Measurements from ENCODE around the gene ADAMTS8. TPM values are rescaled to one million over a fixed set of nuclear protein-coding genes. Genes with fewer than 3 reads are reported as not detected.

The ADAMTS8 gene
- total RNA-seq, 1 donor from 2014 or later, result 4.8 TPM

DNA sequence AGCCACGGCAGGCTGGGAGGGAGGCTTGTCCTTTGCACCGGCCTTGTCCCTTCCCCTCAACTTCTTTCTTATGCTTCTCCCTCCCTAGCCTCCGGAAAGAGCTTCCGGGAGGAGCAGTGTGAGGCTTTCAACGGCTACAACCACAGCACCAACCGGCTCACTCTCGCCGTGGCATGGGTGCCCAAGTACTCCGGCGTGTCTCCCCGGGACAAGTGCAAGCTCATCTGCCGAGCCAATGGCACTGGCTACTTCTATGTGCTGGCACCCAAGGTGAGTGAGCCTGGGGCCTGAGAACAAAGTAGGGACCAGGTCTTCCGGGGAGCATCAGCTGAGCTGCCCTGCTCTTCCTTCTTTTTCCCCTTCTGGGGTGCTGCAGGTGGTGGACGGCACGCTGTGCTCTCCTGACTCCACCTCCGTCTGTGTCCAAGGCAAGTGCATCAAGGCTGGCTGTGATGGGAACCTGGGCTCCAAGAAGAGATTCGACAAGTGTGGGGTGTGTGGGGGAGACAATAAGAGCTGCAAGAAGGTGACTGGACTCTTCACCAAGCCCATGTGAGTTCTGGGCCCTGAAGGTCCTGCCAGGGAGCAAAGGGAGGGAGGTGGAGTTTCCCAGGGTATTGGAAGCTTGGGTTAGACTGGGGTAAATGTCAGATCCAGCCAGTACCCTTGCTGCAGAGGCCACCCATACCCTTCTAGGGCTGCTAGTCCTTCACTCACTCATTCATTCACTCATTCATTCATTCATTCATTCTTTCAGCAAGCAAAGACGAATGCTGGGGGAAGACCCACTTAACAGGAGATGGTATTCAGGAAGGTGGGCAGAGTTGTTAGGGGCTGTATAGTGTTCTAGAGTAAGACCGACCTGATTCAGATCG, 42.7 kb upstream of the ADAMTS8 start:
- H3K4me1 Mint-ChIP-seq (ENCODE audit: unreplicated experiment), result no peaks in the 10 kb centered on the region
- no peak overlapping the region for H3K27ac Mint-ChIP-seq
- no peak for DNase-seq (ENCODE audit: extremely low spot score, unreplicated experiment)
- no peaks in the 10 kb centered on the region for H3K27me3 Mint-ChIP-seq
- H3K4me3 Mint-ChIP-seq, result no peak overlapping the region
- H3K36me3 Mint-ChIP-seq, result peaks cover 3% of the 10 kb centered on the region
- TF ChIP-seq, protein P1, sequence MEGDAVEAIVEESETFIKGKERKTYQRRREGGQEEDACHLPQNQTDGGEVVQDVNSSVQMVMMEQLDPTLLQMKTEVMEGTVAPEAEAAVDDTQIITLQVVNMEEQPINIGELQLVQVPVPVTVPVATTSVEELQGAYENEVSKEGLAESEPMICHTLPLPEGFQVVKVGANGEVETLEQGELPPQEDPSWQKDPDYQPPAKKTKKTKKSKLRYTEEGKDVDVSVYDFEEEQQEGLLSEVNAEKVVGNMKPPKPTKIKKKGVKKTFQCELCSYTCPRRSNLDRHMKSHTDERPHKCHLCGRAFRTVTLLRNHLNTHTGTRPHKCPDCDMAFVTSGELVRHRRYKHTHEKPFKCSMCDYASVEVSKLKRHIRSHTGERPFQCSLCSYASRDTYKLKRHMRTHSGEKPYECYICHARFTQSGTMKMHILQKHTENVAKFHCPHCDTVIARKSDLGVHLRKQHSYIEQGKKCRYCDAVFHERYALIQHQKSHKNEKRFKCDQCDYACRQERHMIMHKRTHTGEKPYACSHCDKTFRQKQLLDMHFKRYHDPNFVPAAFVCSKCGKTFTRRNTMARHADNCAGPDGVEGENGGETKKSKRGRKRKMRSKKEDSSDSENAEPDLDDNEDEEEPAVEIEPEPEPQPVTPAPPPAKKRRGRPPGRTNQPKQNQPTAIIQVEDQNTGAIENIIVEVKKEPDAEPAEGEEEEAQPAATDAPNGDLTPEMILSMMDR (conservative IDR thresholded peaks at IDR 0.05), result no peak
- no peaks in the 10 kb centered on the region for H3K9me3 Mint-ChIP-seq

DNA sequence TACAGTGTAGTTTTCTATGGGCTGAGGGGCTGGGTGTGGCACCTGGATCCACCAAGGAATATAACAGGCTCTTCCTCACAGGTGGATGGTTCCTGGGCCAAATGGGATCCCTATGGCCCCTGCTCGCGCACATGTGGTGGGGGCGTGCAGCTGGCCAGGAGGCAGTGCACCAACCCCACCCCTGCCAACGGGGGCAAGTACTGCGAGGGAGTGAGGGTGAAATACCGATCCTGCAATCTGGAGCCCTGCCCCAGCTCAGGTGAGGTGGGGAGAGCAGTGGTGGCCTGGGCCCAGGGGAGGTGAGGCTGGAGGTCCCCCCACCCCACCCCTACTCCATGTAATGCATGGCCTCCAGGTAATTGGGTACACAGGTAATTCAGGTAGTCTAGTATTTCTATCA, 40.8 kb upstream of the ADAMTS8 start:
- no peak overlapping the region for H3K4me3 Mint-ChIP-seq
- H3K36me3 Mint-ChIP-seq, result peaks cover 3% of the 10 kb centered on the region
- no peaks in the 10 kb centered on the region for H3K4me1 Mint-ChIP-seq (ENCODE audit: unreplicated experiment)
- no peaks in the 10 kb centered on the region for H3K27me3 Mint-ChIP-seq
- TF ChIP-seq, protein P1 (conservative IDR thresholded peaks at IDR 0.05), result no peak
- no peak for DNase-seq (ENCODE audit: extremely low spot score, unreplicated experiment)
- H3K27ac Mint-ChIP-seq, result no peak overlapping the region
- H3K9me3 Mint-ChIP-seq, result no peaks in the 10 kb centered on the region

DNA sequence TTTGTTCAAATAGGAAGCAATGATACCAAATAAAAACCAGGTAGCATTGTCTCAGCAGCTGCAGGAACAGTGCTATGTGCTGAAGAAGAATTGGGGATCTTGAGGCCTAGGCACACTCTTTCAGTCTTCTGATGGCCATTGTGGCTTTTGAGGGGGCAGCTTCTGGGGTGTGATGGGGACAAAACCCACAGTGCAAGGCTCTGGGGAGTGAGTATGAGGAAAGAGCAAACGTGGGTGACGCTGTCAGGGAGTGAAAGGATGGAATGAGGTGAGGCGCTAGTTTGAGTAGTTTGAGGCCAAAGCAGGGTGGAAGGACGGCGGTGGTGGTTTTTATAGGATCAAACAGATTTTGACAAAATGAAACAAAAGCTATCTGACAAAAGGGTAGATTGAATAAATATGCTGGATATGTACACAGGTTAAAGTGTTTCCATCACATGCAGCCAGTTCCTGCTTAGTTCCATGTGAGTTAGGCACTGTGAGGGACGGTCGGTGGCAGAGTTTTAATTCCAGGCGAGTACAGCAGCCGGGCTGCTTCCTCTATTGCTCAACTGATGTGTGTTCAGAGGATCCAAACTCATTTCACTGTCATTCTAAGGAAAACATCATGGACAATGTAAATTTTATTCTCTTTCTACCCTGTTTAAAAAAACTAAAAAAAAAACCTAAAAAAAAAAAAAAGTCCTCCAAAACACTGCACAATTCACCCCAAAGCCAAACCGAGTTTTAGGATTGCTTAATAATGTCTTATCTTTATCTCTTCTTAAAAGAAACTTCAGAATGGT, 38.9 kb upstream of the ADAMTS8 start:
- Mint-ChIP-seq H3K4me1 (ENCODE audit: unreplicated experiment) (no peaks in the 10 kb centered on the region), H3K27me3 (no peaks in the 10 kb centered on the region), H3K36me3 (peaks cover 3% of the 10 kb centered on the region), H3K27ac (no peak overlapping the region), H3K4me3 (no peak overlapping the region), H3K9me3 (no peaks in the 10 kb centered on the region)
- DNase-seq (ENCODE audit: extremely low spot score, unreplicated experiment), result no peak
- TF ChIP-seq, protein P1 (conservative IDR thresholded peaks at IDR 0.05), result no peak

DNA sequence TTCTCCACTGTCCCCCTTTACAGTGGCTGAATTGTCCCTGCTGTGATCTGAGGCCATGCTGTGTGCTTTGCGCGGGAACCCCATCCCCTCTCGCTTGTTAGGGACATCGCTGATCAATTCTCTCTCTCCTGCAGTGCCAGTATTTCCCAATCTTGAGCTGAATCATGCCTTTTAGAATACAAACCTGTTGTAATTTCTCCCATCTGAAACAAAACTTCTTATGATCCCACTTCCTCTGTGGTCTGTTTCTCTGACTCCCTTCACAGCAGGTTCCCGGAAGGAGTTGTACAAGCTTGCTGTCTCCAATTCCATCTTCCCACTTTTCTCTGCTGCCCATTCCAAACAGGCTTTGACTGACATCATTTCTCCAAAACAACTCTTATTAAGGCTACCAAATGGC, 36.9 kb upstream of the ADAMTS8 start:
- Mint-ChIP-seq H3K27me3 (peaks cover 2% of the 10 kb centered on the region), H3K9me3 (no peaks in the 10 kb centered on the region), H3K36me3 (peaks cover 3% of the 10 kb centered on the region), H3K4me1 (ENCODE audit: unreplicated experiment) (no peaks in the 10 kb centered on the region), H3K27ac (no peak overlapping the region), H3K4me3 (no peak overlapping the region)
- TF ChIP-seq, protein P1 (conservative IDR thresholded peaks at IDR 0.05), result no peak
- DNase-seq (ENCODE audit: extremely low spot score, unreplicated experiment), result no peak

DNA sequence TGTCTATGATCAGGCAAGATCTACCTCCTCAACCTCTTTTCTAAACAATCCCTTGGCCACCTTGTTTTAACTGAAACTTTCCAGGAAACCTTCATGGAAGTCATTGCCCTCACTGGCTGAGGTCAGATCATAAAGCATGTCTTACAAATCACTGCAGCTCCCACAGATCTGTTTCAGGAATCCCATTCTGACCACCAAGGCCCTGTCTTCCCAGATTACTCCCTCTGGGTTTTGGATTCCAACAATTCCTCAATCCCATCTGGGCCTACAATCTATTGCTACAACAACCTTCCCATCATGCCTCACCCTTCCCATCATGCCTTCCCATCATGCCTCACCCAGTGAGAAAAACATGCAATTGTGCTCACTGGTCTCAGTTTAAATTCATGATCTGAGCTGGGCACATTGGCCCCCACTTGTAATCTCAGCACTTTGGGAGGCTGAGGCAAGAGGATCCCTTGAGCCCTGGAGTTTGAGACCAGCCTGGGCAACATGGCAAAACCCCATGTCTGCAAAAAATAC, 35.9 kb upstream of the ADAMTS8 start:
- Mint-ChIP-seq H3K27ac (no peak overlapping the region), H3K4me3 (no peak overlapping the region), H3K27me3 (peaks cover 3% of the 10 kb centered on the region), H3K4me1 (ENCODE audit: unreplicated experiment) (no peaks in the 10 kb centered on the region), H3K36me3 (peaks cover 3% of the 10 kb centered on the region), H3K9me3 (no peaks in the 10 kb centered on the region)
- TF ChIP-seq, protein P1 (conservative IDR thresholded peaks at IDR 0.05), result no peak
- DNase-seq (ENCODE audit: extremely low spot score, unreplicated experiment), result no peak

All from type B pancreatic cell (in vitro differentiated cells).